ENCODE results near the gene RSAD2.

Gene RSAD2

DNA sequence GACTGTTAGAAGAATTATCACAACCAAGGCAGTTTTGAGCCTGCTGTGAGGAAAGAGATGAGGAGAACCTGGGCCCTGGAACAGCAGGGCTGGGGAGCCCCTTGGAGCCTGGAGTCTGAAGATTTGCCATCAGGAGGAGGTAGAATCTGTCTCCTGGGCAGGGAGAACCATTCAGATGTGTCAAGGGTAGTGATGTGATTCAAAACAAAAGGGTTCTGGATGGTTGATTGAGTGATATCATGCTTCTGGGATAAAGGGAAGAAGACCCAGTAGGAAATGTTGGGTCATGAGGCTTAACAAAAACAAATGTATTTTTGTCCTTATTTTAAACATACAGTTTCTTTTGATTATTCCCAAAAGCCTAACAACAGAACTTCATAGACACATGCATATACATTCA, 68.2 kb downstream of the RSAD2 start:
- no peak for DNase-seq (ENCODE audit: low read depth)

- no peak for DNase-seq (ENCODE audit: low read depth)
Observed at GRCh38 chr2:6946722-6947121, 69.1 kb downstream of the RSAD2 start.

All from stimulated activated CD8-positive, alpha-beta memory T cell treated with anti-CD3 and anti-CD28 coated beads, Interleukin-15, amount 100 ng/mL, for 1 hour (primary cell).